HCT116 (cell line): ENCODE data around the gene CENPVL2. TPM values are rescaled to one million over a fixed set of nuclear protein-coding genes. Genes with fewer than 3 reads are reported as not detected.

ENCODE experiments used
- ATAC-seq: fragments of 200-7000 bp; cut with Tn5 transposase; 2 replicates; pipeline ENCODE4 v1.9.1; 2020; ENCODE audit warnings: mild to moderate bottlenecking, moderate library complexity
- BruUV-seq: library from RNA; stranded (reverse); fragments of 400-500 nt; replicated peaks from 2 replicates; lab custom pipeline; 2021; lab: Mats Ljungman, UMichigan
- CTCF ChIA-PET: fragments of 300-600 bp; sonication (Branson Sonifier 250); formaldehyde crosslinking; loops from one replicate; lab custom pipeline; 2021; ENCODE audit warnings: antibody characterized with exemption; lab: Charles Lee
- POLR2A ChIA-PET: fragments of 300-600, 350-600 bp; sonication (Branson Sonifier 250); formaldehyde crosslinking; loops from one replicate; lab custom pipeline; 2021; ENCODE audit warnings: antibody characterized with exemption; lab: Charles Lee
- RAD21 ChIA-PET, 2 experiments: fragments of 300-600 bp; sonication (Branson Sonifier 250); formaldehyde crosslinking; loops; one replicate each; lab custom pipeline; 2023; ENCODE audit warnings: low total read pairs in 2 of 2; ENCODE audit not compliant: uncharacterized antibody in 2 of 2, unreplicated experiment in 2 of 2, low non-redundant PET in 1 of 2; lab: Charles Lee
- DNase-seq: peaks from one replicate; pipeline ENCODE4 v3.0.0-alpha.2; 2010; ENCODE audit warnings: low read depth, low spot score
- H2AFZ ChIP-seq: fragments of 200-600 bp; shearing (Covaris generic), sonication (generic); 2 replicates; pipeline ENCODE4 v1.6.1; 2017; ENCODE audit warnings: low read depth, mixed run types, mixed read lengths, antibody characterized with exemption, low read length; ENCODE audit not compliant: poor library complexity, severe bottlenecking
- H3K27ac ChIP-seq: 2 replicates; pipeline ENCODE4 v1.5.1; 2012; ENCODE audit warnings: low read depth, low read length
- H3K27me3 ChIP-seq: fragments of 200-600 bp; sonication (generic); 2 replicates; pipeline ENCODE4 v1.6.1; 2016; ENCODE audit warnings: mixed run types, low read length, mixed read lengths; ENCODE audit not compliant: insufficient read depth
- H3K36me3 ChIP-seq, 2 experiments: fragments of 200-500 bp in 1 of 2; fragments of 200-600 bp in 1 of 2; sonication (Bioruptor generic) in 1 of 2; sonication (generic) in 1 of 2; 2 replicates each; pipeline versions ENCODE4 v1.5.1 to v1.6.1; 2014 to 2016; ENCODE audit warnings: low read length in 2 of 2, inconsistent platforms in 1 of 2, mixed read lengths in 1 of 2, mixed run types in 1 of 2; ENCODE audit not compliant: insufficient read depth in 2 of 2, control insufficient read depth in 1 of 2
- H3K4me1 ChIP-seq, 2 experiments: fragments of 200-600 bp in 1 of 2; sonication (generic) in 1 of 2; 2 replicates each; pipeline versions ENCODE4 v1.5.1 to v1.6.1; 2012 to 2017; ENCODE audit warnings: low read length in 2 of 2, inconsistent platforms in 1 of 2, mild to moderate bottlenecking in 1 of 2, mixed read lengths in 1 of 2, mixed run types in 1 of 2, moderate library complexity in 1 of 2; ENCODE audit not compliant: insufficient read depth in 2 of 2, control insufficient read depth in 1 of 2
- H3K4me2 ChIP-seq: fragments of 200-600 bp; sonication (generic); 2 replicates; pipeline ENCODE4 v1.6.1; 2017; ENCODE audit warnings: mixed run types, low read length, mixed read lengths
- H3K4me3 ChIP-seq, 2 experiments: fragments of 200-600 bp in 1 of 2; sonication (generic) in 1 of 2; replicated peaks in 1 of 2; 2 replicates each; pipeline ENCODE4 v1.5.1; 2011 to 2016; ENCODE audit warnings: low read length in 2 of 2, control low read depth in 1 of 2, low read depth in 1 of 2, mild to moderate bottlenecking in 1 of 2, mixed read lengths in 1 of 2, mixed run types in 1 of 2
- H3K79me2 ChIP-seq: fragments of 200-600 bp; sonication (generic); 2 replicates; pipeline ENCODE4 v1.6.1; 2017; ENCODE audit warnings: mild to moderate bottlenecking, mixed run types, low read length, moderate library complexity, mixed read lengths; ENCODE audit not compliant: insufficient read depth
- H3K9ac ChIP-seq: fragments of 200-600 bp; sonication (generic); 2 replicates; pipeline ENCODE4 v1.6.1; 2016; ENCODE audit warnings: low read length, mixed read lengths
- H3K9me2 ChIP-seq: fragments of 200-600 bp; sonication (generic), shearing (Covaris generic); 2 replicates; pipeline ENCODE4 v1.6.1; 2017; ENCODE audit warnings: mixed run types, mild to moderate bottlenecking, moderate library complexity; ENCODE audit not compliant: insufficient read depth
- H3K9me3 ChIP-seq, 2 experiments: fragments of 200-500 bp in 1 of 2; fragments of 200-600 bp in 1 of 2; sonication (Bioruptor generic) in 1 of 2; sonication (generic) in 1 of 2; 2 replicates each; pipeline ENCODE4 v1.6.1; 2014 to 2017; ENCODE audit warnings: low read length in 2 of 2, mixed read lengths in 2 of 2, inconsistent platforms in 1 of 2, low read depth in 1 of 2, mild to moderate bottlenecking in 1 of 2, mixed run types in 1 of 2, moderate library complexity in 1 of 2; ENCODE audit not compliant: control insufficient read depth in 1 of 2, insufficient read depth in 1 of 2
- H4K20me1 ChIP-seq: fragments of 200-600 bp; sonication (generic), shearing (Covaris generic); 2 replicates; pipeline ENCODE4 v1.6.1; 2017; ENCODE audit warnings: mixed run types, mild to moderate bottlenecking, moderate library complexity; ENCODE audit not compliant: insufficient read depth
- CEBPB ChIP-seq: IDR thresholded peaks from 2 replicates; pipeline ENCODE4 v1.6.1; 2012; ENCODE audit warnings: low read depth
- EZH2phosphoT487 ChIP-seq: fragments of 200-600 bp; IDR thresholded peaks from 2 replicates; pipeline ENCODE4 v1.6.1; 2018; ENCODE audit warnings: antibody characterized with exemption, borderline replicate concordance
- FOSL1 ChIP-seq: IDR thresholded peaks from 2 replicates; pipeline ENCODE4 v1.6.1; 2012; ENCODE audit warnings: low read depth
- JUND ChIP-seq: IDR thresholded peaks from 2 replicates; pipeline ENCODE4 v1.6.1; 2012
- POLR2AphosphoS5 ChIP-seq: IDR thresholded peaks from 2 replicates; pipeline ENCODE4 v1.6.1; 2011; ENCODE audit warnings: mild to moderate bottlenecking, low read depth, low read length, moderate library complexity
- RAD21 ChIP-seq: IDR thresholded peaks from 2 replicates; pipeline ENCODE4 v1.6.1; 2012; ENCODE audit warnings: low read depth, mild to moderate bottlenecking
- SP1 ChIP-seq: IDR thresholded peaks from 2 replicates; pipeline ENCODE4 v1.6.1; 2012; ENCODE audit warnings: low read depth
- SRF ChIP-seq: IDR thresholded peaks from 2 replicates; pipeline ENCODE4 v1.6.1; 2012; ENCODE audit warnings: low read depth
- TCF7L2 ChIP-seq: IDR thresholded peaks from 2 replicates; pipeline ENCODE4 v1.7.0; 2011; ENCODE audit warnings: borderline replicate concordance, inconsistent platforms; ENCODE audit not compliant: insufficient read depth, insufficient read length; ENCODE audit errors: extremely low read depth
- YY1 ChIP-seq: IDR thresholded peaks from 2 replicates; pipeline ENCODE4 v1.6.1; 2011; ENCODE audit warnings: low read length, low read depth, moderate library complexity, mild to moderate bottlenecking; ENCODE audit not compliant: insufficient replicate concordance; ENCODE audit errors: extremely low read depth
- ZNF274 ChIP-seq: fragments of 200-500 bp; sonication (Bioruptor generic); IDR thresholded peaks from 2 replicates; pipeline ENCODE4 v1.6.1; 2014; ENCODE audit warnings: mild to moderate bottlenecking, low read depth, low read length, inconsistent platforms
- intact Hi-C: fragments of 100-400 bp; cut with micrococcal nuclease; formaldehyde crosslinking; loops from 2 replicates; pipeline ENCODE4 v1.10.0; 2022
- total RNA-seq: library from RNA; stranded (reverse); gene quantifications from one replicate; pipeline ENCODE4 v1.2.1, GENCODE V29; 2021; ENCODE audit not compliant: unreplicated experiment
- TF ChIP-seq, protein P1 (sequence below): IDR thresholded peaks from 2 replicates; pipeline ENCODE4 v1.6.1; 2012; ENCODE audit warnings: low read depth
- TF ChIP-seq, protein P2 (sequence below): IDR thresholded peaks from 2 replicates; pipeline ENCODE4 v1.6.1; 2012
- TF ChIP-seq, protein P3 (sequence below), 3 experiments: fragments of 200-600 bp in 1 of 3; sonication (generic) in 1 of 3; IDR thresholded peaks in 2 of 3; conservative IDR thresholded peaks in 1 of 3; 2 replicates each; pipeline ENCODE4 v1.5.1; 2012 to 2017; ENCODE audit warnings: low read depth in 2 of 3, low read length in 2 of 3, antibody characterized with exemption in 1 of 3, borderline replicate concordance in 1 of 3, control low read depth in 1 of 3, mild to moderate bottlenecking in 1 of 3, mixed read lengths in 1 of 3, mixed run types in 1 of 3, moderate library complexity in 1 of 3; ENCODE audit not compliant: insufficient read depth in 1 of 3
- TF ChIP-seq, protein P4 (sequence below): IDR thresholded peaks from 2 replicates; pipeline ENCODE4 v1.6.1; 2011; ENCODE audit warnings: mild to moderate bottlenecking, low read length, moderate library complexity; ENCODE audit not compliant: insufficient replicate concordance; ENCODE audit errors: extremely low read depth
- TF ChIP-seq, protein P5 (sequence below): IDR thresholded peaks from 2 replicates; pipeline ENCODE4 v1.6.1; 2012

The CENPVL2 gene
- total RNA-seq, 1 experiment from 2014 or later = not detected

DNA sequence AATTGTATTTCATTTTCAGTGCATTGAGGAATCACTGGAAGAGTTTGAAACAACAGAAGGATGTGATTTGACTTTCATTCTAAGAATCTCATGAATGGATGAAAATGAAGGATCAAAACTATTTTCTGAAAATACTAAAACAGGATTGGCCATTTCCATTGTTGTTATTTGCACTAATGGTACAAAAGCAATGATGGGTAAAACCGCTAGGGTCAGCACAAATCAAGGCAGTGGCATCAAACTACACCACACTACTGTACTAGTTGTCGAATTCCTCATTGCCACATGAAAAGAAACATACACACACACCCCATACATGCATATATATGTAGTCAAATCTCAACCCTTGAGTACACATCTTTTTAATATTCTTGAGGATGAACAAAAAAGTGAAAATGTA lies 39.3 kb downstream of the CENPVL2 start (continued):
- TF ChIP-seq, protein P1, sequence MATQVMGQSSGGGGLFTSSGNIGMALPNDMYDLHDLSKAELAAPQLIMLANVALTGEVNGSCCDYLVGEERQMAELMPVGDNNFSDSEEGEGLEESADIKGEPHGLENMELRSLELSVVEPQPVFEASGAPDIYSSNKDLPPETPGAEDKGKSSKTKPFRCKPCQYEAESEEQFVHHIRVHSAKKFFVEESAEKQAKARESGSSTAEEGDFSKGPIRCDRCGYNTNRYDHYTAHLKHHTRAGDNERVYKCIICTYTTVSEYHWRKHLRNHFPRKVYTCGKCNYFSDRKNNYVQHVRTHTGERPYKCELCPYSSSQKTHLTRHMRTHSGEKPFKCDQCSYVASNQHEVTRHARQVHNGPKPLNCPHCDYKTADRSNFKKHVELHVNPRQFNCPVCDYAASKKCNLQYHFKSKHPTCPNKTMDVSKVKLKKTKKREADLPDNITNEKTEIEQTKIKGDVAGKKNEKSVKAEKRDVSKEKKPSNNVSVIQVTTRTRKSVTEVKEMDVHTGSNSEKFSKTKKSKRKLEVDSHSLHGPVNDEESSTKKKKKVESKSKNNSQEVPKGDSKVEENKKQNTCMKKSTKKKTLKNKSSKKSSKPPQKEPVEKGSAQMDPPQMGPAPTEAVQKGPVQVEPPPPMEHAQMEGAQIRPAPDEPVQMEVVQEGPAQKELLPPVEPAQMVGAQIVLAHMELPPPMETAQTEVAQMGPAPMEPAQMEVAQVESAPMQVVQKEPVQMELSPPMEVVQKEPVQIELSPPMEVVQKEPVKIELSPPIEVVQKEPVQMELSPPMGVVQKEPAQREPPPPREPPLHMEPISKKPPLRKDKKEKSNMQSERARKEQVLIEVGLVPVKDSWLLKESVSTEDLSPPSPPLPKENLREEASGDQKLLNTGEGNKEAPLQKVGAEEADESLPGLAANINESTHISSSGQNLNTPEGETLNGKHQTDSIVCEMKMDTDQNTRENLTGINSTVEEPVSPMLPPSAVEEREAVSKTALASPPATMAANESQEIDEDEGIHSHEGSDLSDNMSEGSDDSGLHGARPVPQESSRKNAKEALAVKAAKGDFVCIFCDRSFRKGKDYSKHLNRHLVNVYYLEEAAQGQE = no peak
- TF ChIP-seq, protein P2, sequence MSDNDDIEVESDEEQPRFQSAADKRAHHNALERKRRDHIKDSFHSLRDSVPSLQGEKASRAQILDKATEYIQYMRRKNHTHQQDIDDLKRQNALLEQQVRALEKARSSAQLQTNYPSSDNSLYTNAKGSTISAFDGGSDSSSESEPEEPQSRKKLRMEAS = no peak
- TF ChIP-seq YY1 (no peak), CEBPB (no peak), EZH2phosphoT487 (no peak)

DNA sequence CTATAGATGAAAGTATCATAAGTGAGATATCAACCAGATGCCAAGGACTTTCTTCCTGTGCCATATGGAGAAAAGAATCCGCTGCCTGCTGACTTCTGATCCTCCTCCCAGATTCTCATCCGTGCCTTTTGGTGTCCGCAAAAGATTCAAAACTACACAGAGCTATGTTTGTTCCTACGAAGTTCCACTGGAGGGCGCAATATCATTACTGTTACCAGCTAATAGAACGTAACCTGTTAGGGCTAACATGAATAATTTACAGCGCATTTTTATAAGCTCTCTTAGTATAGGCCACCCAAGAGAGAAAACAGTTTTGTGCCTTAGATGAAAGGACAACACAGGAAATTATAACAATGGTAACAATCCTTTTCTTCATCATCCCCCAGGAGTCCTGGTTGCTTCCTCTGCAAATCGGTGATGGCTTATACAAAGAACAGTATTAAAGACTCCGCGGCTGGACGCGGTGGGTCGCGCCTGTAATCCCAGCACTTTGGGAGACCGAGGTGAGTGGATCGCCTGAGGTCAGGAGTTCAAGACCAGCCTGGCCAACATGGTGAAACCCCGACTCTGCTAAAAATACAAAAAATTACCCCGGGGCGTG lies 41.1 kb downstream of the CENPVL2 start:
- H2AFZ ChIP-seq = peak overlapping the region; percentile 61
- H3K4me1 ChIP-seq = no peaks in the 10 kb centered on the region
- H3K4me3 ChIP-seq = no peak overlapping the region
- no TSS peak for BruUV-seq
- POLR2A ChIA-PET = interaction anchor here (1.6 kb wide), 1 partner anchor 620 kb away, joined by 4 read pairs; no protein-coding TSS in a partner anchor
- no peaks in the 10 kb centered on the region for H3K27me3 ChIP-seq
- H3K9me3 ChIP-seq = no peaks in the 10 kb centered on the region
- H3K27ac ChIP-seq = no peak overlapping the region
- H3K36me3 ChIP-seq = no peaks in the 10 kb centered on the region
- no peak overlapping the region for H3K9ac ChIP-seq
- H3K9me2 ChIP-seq = no peaks in the 10 kb centered on the region
- RAD21 ChIA-PET = interaction anchor here in 1 of 2 experiments (1.1 kb wide), 1 partner anchor 620 kb away, joined by 4 read pairs; no protein-coding TSS in a partner anchor
- CTCF ChIA-PET = interaction anchor here (0.7 to 1.5 kb wide), 6 partner anchors 13 to 620 kb away, joined by 3 to 7 read pairs (median 5); no protein-coding TSS in a partner anchor
- intact Hi-C loops = loop anchor here (1.0 to 2.0 kb wide), 2 partner anchors 162 to 619 kb away; no protein-coding TSS in a partner anchor
- DNase-seq (peak; percentile 36), ATAC-seq (peak; percentile 84)
- H4K20me1 ChIP-seq = no peaks in the 10 kb centered on the region
- H3K4me2 ChIP-seq = peak overlapping the region; percentile 44; the same call in 1 of the 2 replicates
- H3K79me2 ChIP-seq = no peaks in the 10 kb centered on the region
- no peak for TF ChIP-seq ZNF274
- TF ChIP-seq, protein P3, sequence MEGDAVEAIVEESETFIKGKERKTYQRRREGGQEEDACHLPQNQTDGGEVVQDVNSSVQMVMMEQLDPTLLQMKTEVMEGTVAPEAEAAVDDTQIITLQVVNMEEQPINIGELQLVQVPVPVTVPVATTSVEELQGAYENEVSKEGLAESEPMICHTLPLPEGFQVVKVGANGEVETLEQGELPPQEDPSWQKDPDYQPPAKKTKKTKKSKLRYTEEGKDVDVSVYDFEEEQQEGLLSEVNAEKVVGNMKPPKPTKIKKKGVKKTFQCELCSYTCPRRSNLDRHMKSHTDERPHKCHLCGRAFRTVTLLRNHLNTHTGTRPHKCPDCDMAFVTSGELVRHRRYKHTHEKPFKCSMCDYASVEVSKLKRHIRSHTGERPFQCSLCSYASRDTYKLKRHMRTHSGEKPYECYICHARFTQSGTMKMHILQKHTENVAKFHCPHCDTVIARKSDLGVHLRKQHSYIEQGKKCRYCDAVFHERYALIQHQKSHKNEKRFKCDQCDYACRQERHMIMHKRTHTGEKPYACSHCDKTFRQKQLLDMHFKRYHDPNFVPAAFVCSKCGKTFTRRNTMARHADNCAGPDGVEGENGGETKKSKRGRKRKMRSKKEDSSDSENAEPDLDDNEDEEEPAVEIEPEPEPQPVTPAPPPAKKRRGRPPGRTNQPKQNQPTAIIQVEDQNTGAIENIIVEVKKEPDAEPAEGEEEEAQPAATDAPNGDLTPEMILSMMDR (IDR thresholded peaks at IDR 0.05 in 2 of 3, conservative IDR thresholded peaks at IDR 0.05 in 1 of 3; ENCODE audit: borderline replicate concordance in 1 of 3, insufficient read depth in 1 of 3, low read depth in 2 of 3, low read length in 2 of 3) = peak; percentile 43 to 63 (median 50); a peak in 5 of 6 replicates
- TF ChIP-seq SRF = no peak
- TF ChIP-seq SP1 = no peak
- TF ChIP-seq POLR2AphosphoS5 = no peak
- no peak for TF ChIP-seq JUND
- TF ChIP-seq FOSL1 = no peak
- no peak for TF ChIP-seq YY1
- no peak for TF ChIP-seq TCF7L2
- TF ChIP-seq, protein P4, sequence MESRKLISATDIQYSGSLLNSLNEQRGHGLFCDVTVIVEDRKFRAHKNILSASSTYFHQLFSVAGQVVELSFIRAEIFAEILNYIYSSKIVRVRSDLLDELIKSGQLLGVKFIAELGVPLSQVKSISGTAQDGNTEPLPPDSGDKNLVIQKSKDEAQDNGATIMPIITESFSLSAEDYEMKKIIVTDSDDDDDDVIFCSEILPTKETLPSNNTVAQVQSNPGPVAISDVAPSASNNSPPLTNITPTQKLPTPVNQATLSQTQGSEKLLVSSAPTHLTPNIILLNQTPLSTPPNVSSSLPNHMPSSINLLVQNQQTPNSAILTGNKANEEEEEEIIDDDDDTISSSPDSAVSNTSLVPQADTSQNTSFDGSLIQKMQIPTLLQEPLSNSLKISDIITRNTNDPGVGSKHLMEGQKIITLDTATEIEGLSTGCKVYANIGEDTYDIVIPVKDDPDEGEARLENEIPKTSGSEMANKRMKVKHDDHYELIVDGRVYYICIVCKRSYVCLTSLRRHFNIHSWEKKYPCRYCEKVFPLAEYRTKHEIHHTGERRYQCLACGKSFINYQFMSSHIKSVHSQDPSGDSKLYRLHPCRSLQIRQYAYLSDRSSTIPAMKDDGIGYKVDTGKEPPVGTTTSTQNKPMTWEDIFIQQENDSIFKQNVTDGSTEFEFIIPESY = no peak
- TF ChIP-seq RAD21 = peak; percentile 84
- TF ChIP-seq, protein P5, sequence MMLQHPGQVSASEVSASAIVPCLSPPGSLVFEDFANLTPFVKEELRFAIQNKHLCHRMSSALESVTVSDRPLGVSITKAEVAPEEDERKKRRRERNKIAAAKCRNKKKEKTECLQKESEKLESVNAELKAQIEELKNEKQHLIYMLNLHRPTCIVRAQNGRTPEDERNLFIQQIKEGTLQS = no peak
